KBM-7 (cell line): ENCODE data around the gene PPP3R2.
"Not testable (repeated sequence)": the region's sequence is repeated elsewhere in the genome, so short reads cannot be mapped to it uniquely, and the experiment has no call there.

Source experiments
- DNase-seq: peaks from one replicate; pipeline ENCODE4 v3.0.0-alpha.2; 2015
- in situ Hi-C: fragments of 300-500 bp; cut with MboI; formaldehyde crosslinking; loops from 2 replicates; pipeline ENCODE4 v1.14.3; 2020; ENCODE audit warnings: low sequenced_read_pairs, low pct_unique_long_range_greater_than_20kb, mixed read lengths

PPP3R2 gene

DNA sequence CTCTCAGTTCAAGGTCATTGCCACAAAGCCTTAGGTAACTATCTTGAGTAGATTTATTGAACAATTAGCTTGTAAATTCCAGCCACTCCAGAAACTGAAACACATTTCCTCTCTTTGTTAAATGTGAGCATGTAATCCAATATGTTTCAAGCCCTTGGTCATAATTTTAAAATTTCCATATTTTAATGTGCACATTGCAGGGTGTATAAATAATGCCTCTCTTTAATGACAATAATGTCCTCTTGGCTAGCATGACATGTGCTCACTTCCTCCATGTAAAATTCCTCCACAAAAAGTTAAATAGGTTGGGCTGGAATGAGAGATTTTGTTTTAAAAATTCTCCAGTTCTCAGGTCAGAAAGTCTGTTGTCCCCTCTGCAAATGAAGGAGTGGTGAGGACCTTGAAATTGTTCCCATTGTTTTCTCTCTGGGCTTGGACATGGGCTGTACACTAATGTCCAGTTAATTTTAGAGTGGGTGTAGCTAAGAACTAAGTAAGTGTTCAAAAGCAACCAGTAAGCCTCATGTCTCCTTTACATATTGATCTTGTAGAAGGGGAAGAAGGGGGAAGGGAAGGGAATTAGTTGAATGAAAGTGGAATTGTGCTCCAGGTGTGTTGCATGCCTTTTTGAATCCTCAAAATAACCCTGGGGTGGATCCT lies 2.9 kb downstream of the PPP3R2 start:
- DNase-seq: no peak
- in situ Hi-C loops: no loop called here

DNA sequence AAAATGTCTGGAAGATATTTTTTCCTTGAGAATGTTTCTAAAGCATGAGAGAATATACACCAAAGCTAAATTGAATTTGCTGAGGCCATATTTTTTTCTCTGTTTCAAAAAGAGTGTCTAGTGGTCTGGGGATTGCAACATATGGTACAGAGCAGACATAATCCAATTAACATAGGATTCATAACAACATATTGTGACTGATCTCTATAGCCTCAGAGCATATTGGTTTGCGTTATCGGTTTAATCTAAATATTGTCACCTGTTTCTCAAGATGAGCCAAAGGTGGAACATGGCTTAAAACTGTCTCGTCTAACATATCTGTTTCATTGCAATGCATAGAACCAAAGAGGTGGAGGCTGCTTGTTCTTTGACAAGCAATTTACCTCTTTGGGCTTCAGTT lies 3.9 kb downstream of the PPP3R2 start:
- in situ Hi-C loops: no loop called here
- DNase-seq: no peak

DNA sequence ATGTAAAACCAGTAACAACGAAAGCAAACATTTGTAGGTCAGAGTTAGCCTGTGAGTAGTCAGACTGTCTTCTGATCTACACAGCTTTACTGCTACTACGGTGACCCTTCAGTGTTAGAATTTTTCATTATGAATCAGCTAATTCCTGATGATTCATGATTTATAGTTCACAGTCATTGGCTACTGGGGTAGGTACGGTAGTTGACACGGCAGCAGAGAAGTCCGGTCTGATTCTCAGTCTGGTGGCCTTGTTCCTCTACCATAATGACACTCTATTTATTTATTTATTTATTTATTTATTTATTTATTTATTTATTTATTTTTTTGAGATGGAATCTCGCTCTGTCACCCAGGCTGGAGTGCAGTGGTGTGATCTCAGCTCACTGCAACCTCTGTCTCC lies 4.7 kb downstream of the PPP3R2 start:
- in situ Hi-C loops, DNase-seq: not testable (repeated sequence)

- in situ Hi-C loops: no loop called here
- DNase-seq: no peak
Measured at GRCh38 chr9:101587332-101588043, 7.3 kb downstream of the PPP3R2 start.

- in situ Hi-C loops: no loop called here
- DNase-seq: no peak
Measured at GRCh38 chr9:101586651-101587050, 8.1 kb downstream of the PPP3R2 start.

- no peak for DNase-seq
- in situ Hi-C loops: no loop called here
Measured at GRCh38 chr9:101585740-101586139, 9.0 kb downstream of the PPP3R2 start.

- no peak for DNase-seq
- in situ Hi-C loops: no loop called here
Measured at GRCh38 chr9:101582553-101582952, 12.2 kb downstream of the PPP3R2 start.

- no peak for DNase-seq
- in situ Hi-C loops: no loop called here
Measured at GRCh38 chr9:101579711-101580545, 14.8 kb downstream of the PPP3R2 start.

- peak; percentile 58 for DNase-seq
- in situ Hi-C loops: no loop called here
Measured at GRCh38 chr9:101578378-101578777, 16.4 kb downstream of the PPP3R2 start.

DNA sequence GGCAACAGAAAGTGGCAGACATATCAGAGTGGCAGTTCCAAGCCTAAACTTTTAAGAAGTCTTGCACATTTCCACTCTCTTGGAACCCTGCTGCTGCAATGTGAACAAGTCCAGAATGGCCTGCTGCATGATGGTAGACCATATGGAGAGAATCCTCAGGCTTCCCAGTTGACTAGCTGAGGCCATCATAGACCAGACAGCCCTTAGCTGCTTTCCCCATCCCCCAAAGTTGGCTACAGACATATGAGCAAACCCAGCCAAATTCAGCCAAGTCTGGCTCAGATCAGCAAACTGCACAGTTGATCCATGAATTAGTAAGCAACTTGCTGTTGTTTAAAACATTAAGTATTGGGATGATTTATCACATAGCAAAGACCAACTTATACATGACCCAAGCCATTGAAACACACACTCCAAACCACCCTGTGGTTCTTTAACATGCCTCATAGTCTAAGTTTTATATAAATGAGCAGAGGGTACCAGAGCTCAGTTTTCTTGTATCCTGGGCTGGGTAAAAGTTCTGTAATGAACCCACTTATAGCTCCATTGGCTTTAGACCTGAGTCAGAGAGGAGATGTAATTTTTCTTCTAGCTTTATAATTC lies 19.9 kb downstream of the PPP3R2 start:
- in situ Hi-C loops: no loop called here
- DNase-seq: no peak

- DNase-seq: no peak
- in situ Hi-C loops: no loop called here
Measured at GRCh38 chr9:101572316-101572715, 22.5 kb downstream of the PPP3R2 start.

DNA sequence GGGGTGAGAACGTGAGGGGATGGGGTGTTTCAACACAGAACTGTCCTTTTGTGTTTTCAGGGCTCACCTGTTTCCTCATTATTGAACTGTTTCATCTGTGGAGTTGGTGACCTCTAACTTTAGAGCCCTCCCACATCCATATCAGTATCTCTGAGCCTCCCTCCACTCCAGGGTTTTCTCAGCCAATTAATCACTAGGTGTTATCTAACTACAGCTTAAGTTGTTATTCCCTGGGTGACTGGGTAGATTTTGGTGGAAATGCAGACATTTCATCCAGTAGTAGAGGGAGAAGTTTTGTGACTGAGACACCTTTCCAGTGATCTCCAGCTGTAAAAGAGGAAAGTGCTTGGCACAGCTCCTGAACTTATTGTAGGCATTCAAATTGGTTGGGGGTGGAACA lies 23.7 kb downstream of the PPP3R2 start:
- in situ Hi-C loops: no loop called here
- no peak for DNase-seq

GRCh38 chr9:101569741-101570501 lies 24.8 kb downstream of the PPP3R2 start:
- DNase-seq: no peak
- in situ Hi-C loops: no loop called here

DNA sequence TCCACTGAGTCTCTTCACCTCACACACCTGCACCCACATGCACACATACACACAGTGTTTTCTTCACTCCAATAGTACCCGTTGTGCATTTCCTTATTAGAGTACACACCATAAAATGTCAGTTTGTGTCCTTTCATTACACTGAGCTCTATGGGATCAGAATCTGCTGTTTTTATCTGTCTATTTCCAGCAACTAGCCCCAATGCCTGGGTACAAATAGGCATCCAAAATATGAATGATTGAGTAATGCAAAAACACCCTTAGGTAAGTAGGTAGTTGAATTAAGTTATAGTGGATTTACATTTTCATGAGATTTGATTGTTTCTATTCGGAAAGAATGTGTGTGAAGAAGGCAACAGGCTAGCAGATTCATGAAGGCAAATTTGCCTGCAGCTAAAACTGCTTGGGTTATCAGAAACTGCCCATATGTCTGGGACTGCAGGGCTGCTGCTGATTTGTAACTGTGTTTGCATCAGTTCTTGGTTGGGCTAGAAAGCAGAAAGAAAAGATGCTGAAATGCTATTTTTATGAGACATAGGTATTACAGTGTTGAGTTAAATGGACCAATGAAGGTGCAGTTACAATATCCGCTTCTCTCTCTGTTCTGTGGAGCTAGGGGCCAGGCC lies 26.9 kb downstream of the PPP3R2 start:
- in situ Hi-C loops: no loop called here
- no peak for DNase-seq

GRCh38 chr9:101566904-101567724 lies 27.7 kb downstream of the PPP3R2 start:
- DNase-seq: peak; percentile 26
- in situ Hi-C loops: no loop called here

- DNase-seq: no peak
- in situ Hi-C loops: no loop called here
Measured at GRCh38 chr9:101564252-101564651, 30.5 kb downstream of the PPP3R2 start.

DNA sequence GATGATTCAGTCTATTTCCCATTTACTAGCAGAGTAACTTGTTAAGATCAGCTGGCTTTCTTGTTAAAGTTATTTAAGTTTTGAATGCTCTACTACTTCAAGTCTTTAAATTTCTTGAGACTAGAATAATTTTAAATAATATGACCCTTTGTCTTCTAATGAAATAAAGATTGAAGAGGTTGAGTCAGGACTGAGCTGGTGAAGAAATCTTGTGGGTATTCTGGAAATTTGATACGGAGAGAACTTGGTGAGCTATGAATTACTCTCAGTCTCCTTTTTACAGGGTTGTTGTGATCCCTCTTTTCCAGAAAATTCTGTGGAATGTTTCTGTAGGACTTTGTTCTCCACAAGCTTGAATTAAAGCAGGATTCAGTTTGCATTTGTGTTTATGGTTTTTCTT lies 31.8 kb downstream of the PPP3R2 start:
- in situ Hi-C loops: no loop called here

DNA sequence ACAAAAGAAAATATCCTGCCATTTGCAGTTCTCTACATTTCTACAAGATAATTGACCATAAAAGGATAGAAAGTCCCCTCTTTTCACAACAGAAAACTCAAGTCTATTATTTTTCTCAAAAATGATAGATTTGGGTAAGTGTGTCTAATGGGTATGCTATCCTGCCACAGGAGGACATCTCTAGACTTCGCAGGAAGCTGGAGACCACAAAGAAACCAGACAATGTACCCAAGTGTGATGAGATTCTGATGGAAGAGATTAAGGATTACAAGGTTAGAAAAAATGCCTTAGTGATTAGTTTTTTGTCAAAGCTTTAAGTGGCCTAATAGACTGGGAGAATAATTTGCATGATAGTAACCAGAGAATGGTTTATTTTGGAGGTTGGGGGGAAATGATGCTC lies 33.0 kb downstream of the PPP3R2 start:
- no peak for DNase-seq
- in situ Hi-C loops: no loop called here

More for the DNA sequence above, 31.8 kb downstream of the PPP3R2 start:
- no peak for DNase-seq
